HCT116 (cell line): ENCODE results near the gene MBL2. TPM values are rescaled to one million over a fixed set of nuclear protein-coding genes. Genes with fewer than 3 reads are reported as not detected.

Experiments used
- ATAC-seq: fragments of 200-7000 bp; cut with Tn5 transposase; 2 replicates; pipeline ENCODE4 v1.9.1; 2020; ENCODE audit warnings: mild to moderate bottlenecking, moderate library complexity
- BruUV-seq: library from RNA; stranded (reverse); fragments of 400-500 nt; replicated peaks from 2 replicates; lab custom pipeline; 2021; lab: Mats Ljungman, UMichigan
- CTCF ChIA-PET: fragments of 300-600 bp; sonication (Branson Sonifier 250); formaldehyde crosslinking; loops from one replicate; lab custom pipeline; 2021; ENCODE audit warnings: antibody characterized with exemption; lab: Charles Lee
- POLR2A ChIA-PET: fragments of 300-600, 350-600 bp; sonication (Branson Sonifier 250); formaldehyde crosslinking; loops from one replicate; lab custom pipeline; 2021; ENCODE audit warnings: antibody characterized with exemption; lab: Charles Lee
- RAD21 ChIA-PET, 2 experiments: fragments of 300-600 bp; sonication (Branson Sonifier 250); formaldehyde crosslinking; loops; one replicate each; lab custom pipeline; 2023; ENCODE audit warnings: low total read pairs in 2 of 2; ENCODE audit not compliant: uncharacterized antibody in 2 of 2, unreplicated experiment in 2 of 2, low non-redundant PET in 1 of 2; lab: Charles Lee
- DNase-seq: peaks from one replicate; pipeline ENCODE4 v3.0.0-alpha.2; 2010; ENCODE audit warnings: low read depth, low spot score
- H2AFZ ChIP-seq: fragments of 200-600 bp; shearing (Covaris generic), sonication (generic); 2 replicates; pipeline ENCODE4 v1.6.1; 2017; ENCODE audit warnings: low read depth, mixed run types, mixed read lengths, antibody characterized with exemption, low read length; ENCODE audit not compliant: poor library complexity, severe bottlenecking
- H3K27ac ChIP-seq: 2 replicates; pipeline ENCODE4 v1.5.1; 2012; ENCODE audit warnings: low read depth, low read length
- H3K27me3 ChIP-seq: fragments of 200-600 bp; sonication (generic); 2 replicates; pipeline ENCODE4 v1.6.1; 2016; ENCODE audit warnings: mixed run types, low read length, mixed read lengths; ENCODE audit not compliant: insufficient read depth
- H3K36me3 ChIP-seq, 2 experiments: fragments of 200-500 bp in 1 of 2; fragments of 200-600 bp in 1 of 2; sonication (Bioruptor generic) in 1 of 2; sonication (generic) in 1 of 2; 2 replicates each; pipeline versions ENCODE4 v1.5.1 to v1.6.1; 2014 to 2016; ENCODE audit warnings: low read length in 2 of 2, inconsistent platforms in 1 of 2, mixed read lengths in 1 of 2, mixed run types in 1 of 2; ENCODE audit not compliant: insufficient read depth in 2 of 2, control insufficient read depth in 1 of 2
- H3K4me1 ChIP-seq, 2 experiments: fragments of 200-600 bp in 1 of 2; sonication (generic) in 1 of 2; 2 replicates each; pipeline versions ENCODE4 v1.5.1 to v1.6.1; 2012 to 2017; ENCODE audit warnings: low read length in 2 of 2, inconsistent platforms in 1 of 2, mild to moderate bottlenecking in 1 of 2, mixed read lengths in 1 of 2, mixed run types in 1 of 2, moderate library complexity in 1 of 2; ENCODE audit not compliant: insufficient read depth in 2 of 2, control insufficient read depth in 1 of 2
- H3K4me2 ChIP-seq: fragments of 200-600 bp; sonication (generic); 2 replicates; pipeline ENCODE4 v1.6.1; 2017; ENCODE audit warnings: mixed run types, low read length, mixed read lengths
- H3K4me3 ChIP-seq, 2 experiments: fragments of 200-600 bp in 1 of 2; sonication (generic) in 1 of 2; replicated peaks in 1 of 2; 2 replicates each; pipeline ENCODE4 v1.5.1; 2011 to 2016; ENCODE audit warnings: low read length in 2 of 2, control low read depth in 1 of 2, low read depth in 1 of 2, mild to moderate bottlenecking in 1 of 2, mixed read lengths in 1 of 2, mixed run types in 1 of 2
- H3K79me2 ChIP-seq: fragments of 200-600 bp; sonication (generic); 2 replicates; pipeline ENCODE4 v1.6.1; 2017; ENCODE audit warnings: mild to moderate bottlenecking, mixed run types, low read length, moderate library complexity, mixed read lengths; ENCODE audit not compliant: insufficient read depth
- H3K9ac ChIP-seq: fragments of 200-600 bp; sonication (generic); 2 replicates; pipeline ENCODE4 v1.6.1; 2016; ENCODE audit warnings: low read length, mixed read lengths
- H3K9me2 ChIP-seq: fragments of 200-600 bp; sonication (generic), shearing (Covaris generic); 2 replicates; pipeline ENCODE4 v1.6.1; 2017; ENCODE audit warnings: mixed run types, mild to moderate bottlenecking, moderate library complexity; ENCODE audit not compliant: insufficient read depth
- H3K9me3 ChIP-seq, 2 experiments: fragments of 200-500 bp in 1 of 2; fragments of 200-600 bp in 1 of 2; sonication (Bioruptor generic) in 1 of 2; sonication (generic) in 1 of 2; 2 replicates each; pipeline ENCODE4 v1.6.1; 2014 to 2017; ENCODE audit warnings: low read length in 2 of 2, mixed read lengths in 2 of 2, inconsistent platforms in 1 of 2, low read depth in 1 of 2, mild to moderate bottlenecking in 1 of 2, mixed run types in 1 of 2, moderate library complexity in 1 of 2; ENCODE audit not compliant: control insufficient read depth in 1 of 2, insufficient read depth in 1 of 2
- H4K20me1 ChIP-seq: fragments of 200-600 bp; sonication (generic), shearing (Covaris generic); 2 replicates; pipeline ENCODE4 v1.6.1; 2017; ENCODE audit warnings: mixed run types, mild to moderate bottlenecking, moderate library complexity; ENCODE audit not compliant: insufficient read depth
- CBX3 ChIP-seq: IDR thresholded peaks from 2 replicates; pipeline ENCODE4 v1.6.1; 2012; ENCODE audit warnings: low read depth
- CEBPB ChIP-seq: IDR thresholded peaks from 2 replicates; pipeline ENCODE4 v1.6.1; 2012; ENCODE audit warnings: low read depth
- EGR1 ChIP-seq: IDR thresholded peaks from 2 replicates; pipeline ENCODE4 v1.6.1; 2012; ENCODE audit warnings: low read depth
- ELF1 ChIP-seq: IDR thresholded peaks from 2 replicates; pipeline ENCODE4 v1.6.1; 2012; ENCODE audit warnings: low read depth, borderline replicate concordance
- EZH2 ChIP-seq: fragments of 200-600 bp; sonication (generic); IDR thresholded peaks from 2 replicates; pipeline ENCODE4 v1.6.1; 2017; ENCODE audit warnings: antibody characterized with exemption, mixed run types
- EZH2phosphoT487 ChIP-seq: fragments of 200-600 bp; IDR thresholded peaks from 2 replicates; pipeline ENCODE4 v1.6.1; 2018; ENCODE audit warnings: antibody characterized with exemption, borderline replicate concordance
- JUND ChIP-seq: IDR thresholded peaks from 2 replicates; pipeline ENCODE4 v1.6.1; 2012
- RAD21 ChIP-seq: IDR thresholded peaks from 2 replicates; pipeline ENCODE4 v1.6.1; 2012; ENCODE audit warnings: low read depth, mild to moderate bottlenecking
- SIN3A ChIP-seq: IDR thresholded peaks from 2 replicates; pipeline ENCODE4 v1.6.1; 2012; ENCODE audit warnings: low read depth
- SP1 ChIP-seq: IDR thresholded peaks from 2 replicates; pipeline ENCODE4 v1.6.1; 2012; ENCODE audit warnings: low read depth
- TCF7L2 ChIP-seq: IDR thresholded peaks from 2 replicates; pipeline ENCODE4 v1.7.0; 2011; ENCODE audit warnings: borderline replicate concordance, inconsistent platforms; ENCODE audit not compliant: insufficient read depth, insufficient read length; ENCODE audit errors: extremely low read depth
- ZFX ChIP-seq: fragments of 450-650 bp; IDR thresholded peaks from 2 replicates; pipeline ENCODE4 v1.6.1; 2017
- ZNF274 ChIP-seq: fragments of 200-500 bp; sonication (Bioruptor generic); IDR thresholded peaks from 2 replicates; pipeline ENCODE4 v1.6.1; 2014; ENCODE audit warnings: mild to moderate bottlenecking, low read depth, low read length, inconsistent platforms
- intact Hi-C: fragments of 100-400 bp; cut with micrococcal nuclease; formaldehyde crosslinking; loops from 2 replicates; pipeline ENCODE4 v1.10.0; 2022
- total RNA-seq: library from RNA; stranded (reverse); gene quantifications from one replicate; pipeline ENCODE4 v1.2.1, GENCODE V29; 2021; ENCODE audit not compliant: unreplicated experiment
- TF ChIP-seq, protein P1 (sequence below), 3 experiments: fragments of 200-600 bp in 1 of 3; sonication (generic) in 1 of 3; IDR thresholded peaks in 2 of 3; conservative IDR thresholded peaks in 1 of 3; 2 replicates each; pipeline ENCODE4 v1.5.1; 2012 to 2017; ENCODE audit warnings: low read depth in 2 of 3, low read length in 2 of 3, antibody characterized with exemption in 1 of 3, borderline replicate concordance in 1 of 3, control low read depth in 1 of 3, mild to moderate bottlenecking in 1 of 3, mixed read lengths in 1 of 3, mixed run types in 1 of 3, moderate library complexity in 1 of 3; ENCODE audit not compliant: insufficient read depth in 1 of 3
- TF ChIP-seq, protein P2 (sequence below): IDR thresholded peaks from 2 replicates; pipeline ENCODE4 v1.6.1; 2012
- TF ChIP-seq, protein P3 (sequence below): IDR thresholded peaks from 2 replicates; pipeline ENCODE4 v1.6.1; 2011; ENCODE audit warnings: mild to moderate bottlenecking, low read length, moderate library complexity; ENCODE audit not compliant: insufficient replicate concordance; ENCODE audit errors: extremely low read depth

MBL2 gene
- total RNA-seq, 1 experiment from 2014 or later = not detected

DNA sequence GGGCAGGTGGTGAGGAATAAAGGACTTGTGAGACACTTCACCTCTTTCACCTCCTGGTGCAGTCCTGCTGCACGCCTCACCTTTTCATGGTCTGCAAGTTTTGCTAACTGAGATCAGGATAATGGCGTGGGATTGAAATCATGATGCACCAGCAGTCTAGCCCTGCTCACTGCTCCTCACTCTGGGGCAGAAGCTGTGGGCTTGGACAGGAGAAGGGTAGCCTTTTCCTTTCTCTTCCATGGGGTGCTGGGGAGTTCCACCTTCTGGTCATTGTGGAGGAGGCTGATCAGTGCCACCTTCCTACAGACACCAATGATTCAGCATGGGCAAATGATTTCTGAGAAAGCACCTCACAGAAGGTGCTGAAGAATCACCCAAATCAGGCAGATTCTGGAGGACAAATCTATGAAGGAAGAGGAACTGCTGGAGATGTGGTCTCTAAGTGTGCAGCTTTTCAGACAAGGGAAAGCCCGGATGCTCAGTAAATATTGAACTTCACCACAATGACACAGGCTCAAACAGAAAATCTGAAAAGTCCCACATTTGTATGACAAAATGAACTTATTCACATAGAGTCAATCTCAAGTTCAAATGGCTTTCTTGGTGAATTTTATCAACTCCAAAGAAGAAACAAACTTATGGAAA, 19.7 kb downstream of the MBL2 start:
- Histone ChIP-seq H3K9me2 (no peaks in the 10 kb centered on the region), H3K4me2 (no peak overlapping the region), H3K79me2 (no peaks in the 10 kb centered on the region), H4K20me1 (no peaks in the 10 kb centered on the region), H3K27me3 (no peaks in the 10 kb centered on the region), H3K9me3 (no peaks in the 10 kb centered on the region), H3K9ac (no peak overlapping the region), H3K27ac (no peak overlapping the region), H2AFZ (no peak overlapping the region), H3K36me3 (no peaks in the 10 kb centered on the region), H3K4me3 (no peak overlapping the region), H3K4me1 (no peaks in the 10 kb centered on the region)
- TF ChIP-seq SIN3A (no peak), ZNF274 (no peak), CEBPB (no peak), EGR1 (no peak), EZH2 (no peak)
- RAD21 ChIA-PET = no interaction called here
- CTCF ChIA-PET = no interaction called here
- intact Hi-C loops = no loop called here
- ATAC-seq = no peak
- POLR2A ChIA-PET = no interaction called here
- DNase-seq = no peak
- no TSS peak for BruUV-seq

DNA sequence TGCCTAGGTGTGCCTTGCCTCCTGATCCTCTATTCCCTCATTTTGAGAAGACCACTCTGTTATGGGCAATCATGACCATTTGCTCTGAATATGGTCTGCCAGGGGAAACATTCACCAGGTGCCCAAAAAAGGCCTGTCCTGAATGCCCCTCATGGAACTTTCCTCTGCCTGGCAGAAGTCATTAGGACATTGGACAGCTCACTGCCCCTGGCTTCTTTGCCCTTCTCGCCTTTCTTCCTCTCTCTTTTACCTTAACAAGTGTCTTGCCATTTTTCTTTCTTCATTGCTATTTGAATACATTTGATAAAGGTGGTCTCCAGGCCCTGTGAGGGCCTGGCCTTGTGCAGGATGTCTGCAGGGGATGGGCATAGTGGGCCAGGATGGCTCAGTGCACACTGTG, 20.3 kb downstream of the MBL2 start:
- no peak overlapping the region for H3K4me3 ChIP-seq
- no TSS peak for BruUV-seq
- no peak overlapping the region for H3K9ac ChIP-seq
- CTCF ChIA-PET = no interaction called here
- intact Hi-C loops = no loop called here
- no peaks in the 10 kb centered on the region for H4K20me1 ChIP-seq
- no peak overlapping the region for H2AFZ ChIP-seq
- DNase-seq (no peak), ATAC-seq (no peak)
- H3K4me2 ChIP-seq = no peak overlapping the region
- no peaks in the 10 kb centered on the region for H3K9me2 ChIP-seq
- no peaks in the 10 kb centered on the region for H3K4me1 ChIP-seq
- RAD21 ChIA-PET = no interaction called here
- H3K9me3 ChIP-seq = no peaks in the 10 kb centered on the region
- H3K27ac ChIP-seq = no peak overlapping the region
- no peaks in the 10 kb centered on the region for H3K36me3 ChIP-seq
- POLR2A ChIA-PET = no interaction called here
- H3K27me3 ChIP-seq = no peaks in the 10 kb centered on the region
- TF ChIP-seq RAD21 (no peak), EGR1 (no peak), TCF7L2 (no peak), ZNF274 (no peak), ELF1 (no peak), ZFX (no peak), CBX3 (no peak), SP1 (no peak), JUND (no peak), EZH2phosphoT487 (no peak)
- TF ChIP-seq, protein P1, sequence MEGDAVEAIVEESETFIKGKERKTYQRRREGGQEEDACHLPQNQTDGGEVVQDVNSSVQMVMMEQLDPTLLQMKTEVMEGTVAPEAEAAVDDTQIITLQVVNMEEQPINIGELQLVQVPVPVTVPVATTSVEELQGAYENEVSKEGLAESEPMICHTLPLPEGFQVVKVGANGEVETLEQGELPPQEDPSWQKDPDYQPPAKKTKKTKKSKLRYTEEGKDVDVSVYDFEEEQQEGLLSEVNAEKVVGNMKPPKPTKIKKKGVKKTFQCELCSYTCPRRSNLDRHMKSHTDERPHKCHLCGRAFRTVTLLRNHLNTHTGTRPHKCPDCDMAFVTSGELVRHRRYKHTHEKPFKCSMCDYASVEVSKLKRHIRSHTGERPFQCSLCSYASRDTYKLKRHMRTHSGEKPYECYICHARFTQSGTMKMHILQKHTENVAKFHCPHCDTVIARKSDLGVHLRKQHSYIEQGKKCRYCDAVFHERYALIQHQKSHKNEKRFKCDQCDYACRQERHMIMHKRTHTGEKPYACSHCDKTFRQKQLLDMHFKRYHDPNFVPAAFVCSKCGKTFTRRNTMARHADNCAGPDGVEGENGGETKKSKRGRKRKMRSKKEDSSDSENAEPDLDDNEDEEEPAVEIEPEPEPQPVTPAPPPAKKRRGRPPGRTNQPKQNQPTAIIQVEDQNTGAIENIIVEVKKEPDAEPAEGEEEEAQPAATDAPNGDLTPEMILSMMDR (IDR thresholded peaks at IDR 0.05 in 2 of 3, conservative IDR thresholded peaks at IDR 0.05 in 1 of 3; ENCODE audit: borderline replicate concordance in 1 of 3, insufficient read depth in 1 of 3, low read depth in 2 of 3, low read length in 2 of 3) = no peak
- TF ChIP-seq, protein P2, sequence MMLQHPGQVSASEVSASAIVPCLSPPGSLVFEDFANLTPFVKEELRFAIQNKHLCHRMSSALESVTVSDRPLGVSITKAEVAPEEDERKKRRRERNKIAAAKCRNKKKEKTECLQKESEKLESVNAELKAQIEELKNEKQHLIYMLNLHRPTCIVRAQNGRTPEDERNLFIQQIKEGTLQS = no peak
- TF ChIP-seq, protein P3, sequence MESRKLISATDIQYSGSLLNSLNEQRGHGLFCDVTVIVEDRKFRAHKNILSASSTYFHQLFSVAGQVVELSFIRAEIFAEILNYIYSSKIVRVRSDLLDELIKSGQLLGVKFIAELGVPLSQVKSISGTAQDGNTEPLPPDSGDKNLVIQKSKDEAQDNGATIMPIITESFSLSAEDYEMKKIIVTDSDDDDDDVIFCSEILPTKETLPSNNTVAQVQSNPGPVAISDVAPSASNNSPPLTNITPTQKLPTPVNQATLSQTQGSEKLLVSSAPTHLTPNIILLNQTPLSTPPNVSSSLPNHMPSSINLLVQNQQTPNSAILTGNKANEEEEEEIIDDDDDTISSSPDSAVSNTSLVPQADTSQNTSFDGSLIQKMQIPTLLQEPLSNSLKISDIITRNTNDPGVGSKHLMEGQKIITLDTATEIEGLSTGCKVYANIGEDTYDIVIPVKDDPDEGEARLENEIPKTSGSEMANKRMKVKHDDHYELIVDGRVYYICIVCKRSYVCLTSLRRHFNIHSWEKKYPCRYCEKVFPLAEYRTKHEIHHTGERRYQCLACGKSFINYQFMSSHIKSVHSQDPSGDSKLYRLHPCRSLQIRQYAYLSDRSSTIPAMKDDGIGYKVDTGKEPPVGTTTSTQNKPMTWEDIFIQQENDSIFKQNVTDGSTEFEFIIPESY = no peak
- H3K79me2 ChIP-seq = no peaks in the 10 kb centered on the region
